Measurements from ENCODE around the gene THBS4. TPM values are rescaled to one million over a fixed set of nuclear protein-coding genes. Genes with fewer than 3 reads are reported as not detected.

Gene THBS4
- total RNA-seq, 3 donors from 2014 or later (not counting 1 experiment from before 2014, with no cell fraction given) = 0.32 to 0.61 (median 0.48) TPM

DNA sequence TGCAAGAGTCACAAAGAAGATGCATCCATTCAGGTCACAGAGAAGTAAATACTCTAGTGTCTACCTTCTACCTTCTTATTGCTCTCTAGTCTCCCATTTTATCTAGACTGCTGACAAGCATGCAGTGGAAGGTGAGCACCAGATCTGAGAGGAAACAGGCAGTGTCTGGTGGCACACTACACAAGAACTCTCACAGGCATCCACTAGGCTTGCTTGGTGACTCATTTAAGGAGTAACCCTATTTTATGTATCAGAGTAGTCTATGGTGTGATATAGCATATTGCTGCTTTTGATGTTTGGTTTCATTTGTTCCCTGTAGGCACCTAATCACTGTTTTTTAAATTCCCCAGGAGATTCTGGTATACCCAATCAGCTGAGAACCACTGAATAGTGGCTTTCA, 1.6 kb upstream of the THBS4 start:
- Histone ChIP-seq H3K27ac (ENCODE audit: low read length) (no peak overlapping the region), H3K27me3 (ENCODE audit: control insufficient read depth, insufficient read depth, low read length) (peaks cover 18% of the 10 kb centered on the region), H3K36me3 (ENCODE audit: control insufficient read depth, insufficient read depth, low read length) (no peaks in the 10 kb centered on the region), H3K4me3 (ENCODE audit: low read length) (no peak overlapping the region), H3K9me3 (ENCODE audit: control insufficient read depth, insufficient read depth, low read length) (no peaks in the 10 kb centered on the region), H3K4me1 (ENCODE audit: control insufficient read depth, insufficient read depth, low read length) (no peaks in the 10 kb centered on the region)
- DNase-seq (no peak), ATAC-seq (no peak)
- Mint-ChIP-seq H3K27me3 (ENCODE audit: low read depth in 2 of 2) (peaks cover 47 to 71% of the 10 kb centered on the region in 2 donors), H3K27ac (no peak overlapping the region), H3K9me3 (no peaks in the 10 kb centered on the region), H3K36me3 (no peaks in the 10 kb centered on the region), H3K4me3 (no peak overlapping the region), H3K4me1 (no peaks in the 10 kb centered on the region)
- intact Hi-C loops (cut with micrococcal nuclease) = no loop called here
- TF ChIP-seq, protein P1, sequence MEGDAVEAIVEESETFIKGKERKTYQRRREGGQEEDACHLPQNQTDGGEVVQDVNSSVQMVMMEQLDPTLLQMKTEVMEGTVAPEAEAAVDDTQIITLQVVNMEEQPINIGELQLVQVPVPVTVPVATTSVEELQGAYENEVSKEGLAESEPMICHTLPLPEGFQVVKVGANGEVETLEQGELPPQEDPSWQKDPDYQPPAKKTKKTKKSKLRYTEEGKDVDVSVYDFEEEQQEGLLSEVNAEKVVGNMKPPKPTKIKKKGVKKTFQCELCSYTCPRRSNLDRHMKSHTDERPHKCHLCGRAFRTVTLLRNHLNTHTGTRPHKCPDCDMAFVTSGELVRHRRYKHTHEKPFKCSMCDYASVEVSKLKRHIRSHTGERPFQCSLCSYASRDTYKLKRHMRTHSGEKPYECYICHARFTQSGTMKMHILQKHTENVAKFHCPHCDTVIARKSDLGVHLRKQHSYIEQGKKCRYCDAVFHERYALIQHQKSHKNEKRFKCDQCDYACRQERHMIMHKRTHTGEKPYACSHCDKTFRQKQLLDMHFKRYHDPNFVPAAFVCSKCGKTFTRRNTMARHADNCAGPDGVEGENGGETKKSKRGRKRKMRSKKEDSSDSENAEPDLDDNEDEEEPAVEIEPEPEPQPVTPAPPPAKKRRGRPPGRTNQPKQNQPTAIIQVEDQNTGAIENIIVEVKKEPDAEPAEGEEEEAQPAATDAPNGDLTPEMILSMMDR (IDR thresholded peaks at IDR 0.05) = no peak

DNA sequence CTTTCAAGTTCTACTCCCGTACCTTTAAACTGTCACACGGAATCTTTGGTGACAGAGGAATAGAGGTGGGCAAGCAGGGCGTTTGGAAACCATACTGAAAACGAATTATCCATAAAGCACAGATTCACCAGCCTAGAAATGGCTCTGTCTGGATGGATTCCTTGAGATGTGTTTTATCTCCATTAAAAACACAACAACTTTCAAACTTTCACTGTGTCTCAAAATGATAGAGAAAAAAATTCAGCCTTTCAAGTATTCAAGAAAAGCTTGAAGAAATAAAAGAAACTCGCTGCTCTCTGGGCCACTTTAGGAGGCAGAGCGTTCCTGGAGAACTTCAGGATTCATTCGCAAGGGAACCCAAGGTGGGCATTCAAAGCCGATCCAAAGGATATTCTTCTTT, 589 bp upstream of the THBS4 start:
- no peak for ATAC-seq
- H3K27ac ChIP-seq (ENCODE audit: low read length) = no peak overlapping the region
- H3K4me3 Mint-ChIP-seq = no peak overlapping the region
- H3K36me3 Mint-ChIP-seq = no peaks in the 10 kb centered on the region
- intact Hi-C loops (cut with micrococcal nuclease) = no loop called here
- no peak overlapping the region for H3K27ac Mint-ChIP-seq
- H3K27me3 ChIP-seq (ENCODE audit: control insufficient read depth, insufficient read depth, low read length) = peaks cover 18% of the 10 kb centered on the region
- H3K4me1 ChIP-seq (ENCODE audit: control insufficient read depth, insufficient read depth, low read length) = no peaks in the 10 kb centered on the region
- H3K4me1 Mint-ChIP-seq = no peaks in the 10 kb centered on the region
- no peaks in the 10 kb centered on the region for H3K9me3 ChIP-seq (ENCODE audit: control insufficient read depth, insufficient read depth, low read length)
- WGBS (ENCODE audit: insufficient coverage) = 36% methylated on average over 6 of the region's 8 CpGs
- H3K4me3 ChIP-seq (ENCODE audit: low read length) = no peak overlapping the region
- H3K36me3 ChIP-seq (ENCODE audit: control insufficient read depth, insufficient read depth, low read length) = no peaks in the 10 kb centered on the region
- TF ChIP-seq, protein P1 (IDR thresholded peaks at IDR 0.05) = no peak
- no peak for DNase-seq
- H3K9me3 Mint-ChIP-seq = no peaks in the 10 kb centered on the region
- H3K27me3 Mint-ChIP-seq (ENCODE audit: low read depth in 2 of 2) = peaks cover 48 to 76% of the 10 kb centered on the region in 2 donors

DNA sequence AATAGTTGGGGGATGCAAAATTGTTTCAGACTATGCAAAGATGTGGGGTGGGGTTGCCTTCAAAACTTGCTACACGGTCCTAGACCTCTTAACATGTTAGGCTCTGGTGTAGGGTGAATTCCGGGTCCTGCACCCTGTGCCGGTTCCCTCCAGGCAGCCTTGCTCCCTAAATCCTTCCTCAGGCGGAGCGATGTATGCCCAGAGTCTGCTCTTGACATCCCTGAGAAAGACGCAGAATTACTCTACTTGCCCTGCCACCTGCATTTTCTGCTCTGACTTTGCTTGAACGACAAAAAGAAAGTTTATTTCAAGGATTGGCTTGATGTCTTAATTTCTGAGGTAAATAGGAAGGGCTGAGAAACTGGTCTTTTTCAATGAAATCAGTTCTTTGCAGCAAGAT, 691 bp downstream of the THBS4 start:
- no peaks in the 10 kb centered on the region for H3K4me1 Mint-ChIP-seq
- H3K27me3 Mint-ChIP-seq (ENCODE audit: low read depth in 2 of 2) = peaks cover 51 to 88% of the 10 kb centered on the region in 2 donors
- H3K4me3 Mint-ChIP-seq = no peak overlapping the region
- Histone ChIP-seq H3K4me3 (ENCODE audit: low read length) (no peak overlapping the region), H3K36me3 (ENCODE audit: control insufficient read depth, insufficient read depth, low read length) (no peaks in the 10 kb centered on the region), H3K27me3 (ENCODE audit: control insufficient read depth, insufficient read depth, low read length) (peaks cover 22% of the 10 kb centered on the region), H3K9me3 (ENCODE audit: control insufficient read depth, insufficient read depth, low read length) (no peaks in the 10 kb centered on the region), H3K27ac (ENCODE audit: low read length) (no peak overlapping the region), H3K4me1 (ENCODE audit: control insufficient read depth, insufficient read depth, low read length) (no peaks in the 10 kb centered on the region)
- no peaks in the 10 kb centered on the region for H3K9me3 Mint-ChIP-seq
- WGBS (ENCODE audit: insufficient coverage) = 85% methylated on average over 7 of the region's 7 CpGs
- H3K27ac Mint-ChIP-seq = no peak overlapping the region
- TF ChIP-seq, protein P1 (IDR thresholded peaks at IDR 0.05) = no peak
- intact Hi-C loops (cut with micrococcal nuclease) = no loop called here
- H3K36me3 Mint-ChIP-seq = no peaks in the 10 kb centered on the region
- no peak for DNase-seq
- ATAC-seq = no peak

DNA sequence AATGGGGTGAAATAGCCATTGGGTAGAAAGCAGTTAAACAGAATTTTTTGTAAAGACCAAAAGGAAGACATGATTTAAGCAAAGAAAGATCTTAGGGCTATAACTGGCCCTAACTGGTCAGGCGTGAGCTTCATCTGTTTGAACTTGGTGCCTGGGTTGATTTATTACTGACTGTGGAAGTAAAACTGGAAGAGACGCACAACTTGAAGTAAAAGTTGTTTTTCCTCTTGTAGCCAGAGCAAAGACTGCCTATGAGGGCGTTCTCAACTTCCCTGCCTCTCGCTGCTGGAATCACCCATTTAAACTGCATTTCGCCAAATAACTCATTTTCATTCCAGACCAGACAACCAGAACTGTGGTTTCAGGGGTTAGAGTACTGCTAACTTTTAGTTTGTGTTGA, 1.5 kb downstream of the THBS4 start:
- H3K36me3 Mint-ChIP-seq = no peaks in the 10 kb centered on the region
- H3K27me3 Mint-ChIP-seq (ENCODE audit: low read depth in 2 of 2) = peaks cover 49 to 88% of the 10 kb centered on the region in 2 donors
- no peaks in the 10 kb centered on the region for H3K9me3 Mint-ChIP-seq
- WGBS (ENCODE audit: insufficient coverage) = 87% methylated on average over 5 of the region's 5 CpGs
- no peaks in the 10 kb centered on the region for H3K4me1 Mint-ChIP-seq
- no peak for ATAC-seq
- Histone ChIP-seq H3K4me3 (ENCODE audit: low read length) (no peak overlapping the region), H3K4me1 (ENCODE audit: control insufficient read depth, insufficient read depth, low read length) (no peaks in the 10 kb centered on the region), H3K27me3 (ENCODE audit: control insufficient read depth, insufficient read depth, low read length) (peaks cover 22% of the 10 kb centered on the region), H3K9me3 (ENCODE audit: control insufficient read depth, insufficient read depth, low read length) (no peaks in the 10 kb centered on the region), H3K36me3 (ENCODE audit: control insufficient read depth, insufficient read depth, low read length) (no peaks in the 10 kb centered on the region), H3K27ac (ENCODE audit: low read length) (no peak overlapping the region)
- H3K4me3 Mint-ChIP-seq = no peak overlapping the region
- H3K27ac Mint-ChIP-seq = no peak overlapping the region
- intact Hi-C loops (cut with micrococcal nuclease) = no loop called here
- TF ChIP-seq, protein P1 (IDR thresholded peaks at IDR 0.05) = no peak
- no peak for DNase-seq
